GM12801 (cell line): ENCODE results near the gene LRPAP1.

Experiments used
- TF ChIP-seq, protein P1 (sequence below): IDR thresholded peaks from one replicate; pipeline ENCODE4 v1.5.1; 2011; ENCODE audit warnings: control low read depth; ENCODE audit not compliant: insufficient read length; ENCODE audit errors: extremely low read depth

LRPAP1 gene

DNA sequence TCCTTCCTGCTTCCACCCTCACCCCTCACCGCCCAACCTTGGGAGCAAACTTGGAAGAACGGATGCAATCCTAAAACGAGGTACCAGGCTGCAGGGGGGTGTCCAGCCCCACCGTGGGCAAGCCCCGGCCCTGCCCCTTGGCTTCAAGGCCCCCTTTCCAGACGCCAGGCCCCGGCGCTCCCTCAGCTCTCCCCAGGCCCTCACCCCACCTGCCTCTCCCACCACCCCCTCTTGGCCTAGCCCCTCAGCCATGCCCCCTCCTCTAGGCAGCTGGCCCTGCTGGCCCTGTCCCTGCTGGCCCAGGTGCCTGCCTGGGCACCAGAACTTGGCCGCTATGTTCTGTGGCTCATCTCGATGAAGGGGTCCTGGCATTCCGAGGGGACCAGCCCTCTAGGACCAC, 33.8 kb downstream of the LRPAP1 start:
- TF ChIP-seq, protein P1, sequence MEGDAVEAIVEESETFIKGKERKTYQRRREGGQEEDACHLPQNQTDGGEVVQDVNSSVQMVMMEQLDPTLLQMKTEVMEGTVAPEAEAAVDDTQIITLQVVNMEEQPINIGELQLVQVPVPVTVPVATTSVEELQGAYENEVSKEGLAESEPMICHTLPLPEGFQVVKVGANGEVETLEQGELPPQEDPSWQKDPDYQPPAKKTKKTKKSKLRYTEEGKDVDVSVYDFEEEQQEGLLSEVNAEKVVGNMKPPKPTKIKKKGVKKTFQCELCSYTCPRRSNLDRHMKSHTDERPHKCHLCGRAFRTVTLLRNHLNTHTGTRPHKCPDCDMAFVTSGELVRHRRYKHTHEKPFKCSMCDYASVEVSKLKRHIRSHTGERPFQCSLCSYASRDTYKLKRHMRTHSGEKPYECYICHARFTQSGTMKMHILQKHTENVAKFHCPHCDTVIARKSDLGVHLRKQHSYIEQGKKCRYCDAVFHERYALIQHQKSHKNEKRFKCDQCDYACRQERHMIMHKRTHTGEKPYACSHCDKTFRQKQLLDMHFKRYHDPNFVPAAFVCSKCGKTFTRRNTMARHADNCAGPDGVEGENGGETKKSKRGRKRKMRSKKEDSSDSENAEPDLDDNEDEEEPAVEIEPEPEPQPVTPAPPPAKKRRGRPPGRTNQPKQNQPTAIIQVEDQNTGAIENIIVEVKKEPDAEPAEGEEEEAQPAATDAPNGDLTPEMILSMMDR = no peak

DNA sequence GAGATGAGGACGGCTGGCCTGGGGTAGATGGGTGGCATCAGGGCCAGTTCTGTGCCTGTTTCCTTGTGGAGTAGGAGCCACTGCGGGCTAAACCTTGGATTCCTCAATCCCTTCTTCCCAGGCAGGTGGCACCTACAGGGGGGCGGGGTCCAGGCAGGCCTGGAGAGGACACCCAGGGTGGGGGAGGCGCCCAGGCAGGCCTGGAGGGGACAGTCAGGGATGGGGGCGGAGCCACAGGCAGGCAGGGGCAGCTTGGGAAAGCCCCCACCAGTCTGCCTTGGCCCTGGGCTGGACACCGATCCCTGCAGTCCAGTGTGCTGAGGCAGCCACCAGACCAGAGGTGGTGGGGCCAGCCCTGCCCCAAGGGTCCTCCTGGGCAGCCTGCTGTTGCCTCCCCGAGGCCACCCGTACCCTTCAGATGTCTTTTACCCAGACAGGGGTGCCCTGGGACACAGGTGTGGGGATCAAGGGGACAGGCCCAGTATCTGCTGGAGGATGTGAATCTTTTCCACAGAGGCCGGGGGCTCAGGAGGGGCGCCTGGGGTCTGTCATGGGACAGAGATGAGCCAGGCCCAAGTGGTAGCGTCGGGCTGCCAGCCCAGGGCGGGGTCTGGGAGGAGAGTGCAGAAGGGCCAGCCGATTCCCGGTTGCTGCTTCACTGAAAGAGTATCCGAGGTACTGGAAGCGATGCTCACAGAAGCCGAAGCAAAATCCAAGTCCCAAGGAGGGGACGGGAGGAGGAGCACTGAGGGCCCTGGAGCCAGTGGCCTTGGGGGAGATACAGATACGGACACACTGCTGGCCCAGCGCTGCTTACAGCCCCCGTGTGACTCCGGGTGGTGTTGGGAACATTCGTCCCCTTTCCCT, 34.5 kb downstream of the LRPAP1 start:
- TF ChIP-seq, protein P1 = no peak

DNA sequence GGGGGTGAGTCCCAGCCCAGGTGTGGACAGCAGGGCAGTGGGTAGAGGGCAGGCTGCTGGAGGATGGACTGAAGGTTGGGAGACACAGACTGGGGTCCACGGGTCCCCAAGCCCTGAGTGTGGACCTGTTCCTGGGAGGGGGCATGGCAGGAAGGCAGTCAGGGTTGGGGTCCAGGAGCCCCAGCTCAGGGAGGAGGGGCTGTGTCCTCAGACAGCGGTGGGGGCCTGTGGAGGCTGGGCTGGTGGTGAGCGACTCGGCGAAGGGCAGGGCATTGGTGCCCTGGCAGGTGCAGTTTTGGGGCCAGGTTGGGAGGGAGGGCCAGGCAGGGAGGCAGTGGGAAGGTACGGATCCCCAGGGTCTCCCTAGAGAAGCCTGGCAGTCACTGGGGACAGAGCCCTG, 35.1 kb downstream of the LRPAP1 start:
- TF ChIP-seq, protein P1 = no peak

DNA sequence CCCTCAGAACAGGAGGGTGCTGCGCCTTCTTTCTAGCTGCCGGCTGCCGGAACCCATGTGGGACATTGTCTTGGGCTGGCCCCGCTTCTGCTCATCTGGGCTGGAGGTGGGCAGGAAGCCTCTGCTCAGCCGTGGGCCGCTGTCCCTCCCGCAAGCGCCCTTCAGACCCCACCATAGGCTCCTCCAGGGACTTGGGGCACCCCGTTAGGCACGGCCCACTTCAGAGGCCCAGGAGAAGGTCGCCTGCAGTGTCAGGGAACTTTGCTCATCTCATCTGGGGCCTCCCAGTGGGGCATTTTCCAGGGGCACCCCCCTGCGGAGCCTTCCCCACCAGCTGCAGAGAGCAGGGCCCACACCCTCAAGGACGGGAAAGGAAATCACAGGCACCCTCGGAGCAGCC, 36.2 kb downstream of the LRPAP1 start:
- TF ChIP-seq, protein P1 = no peak

DNA sequence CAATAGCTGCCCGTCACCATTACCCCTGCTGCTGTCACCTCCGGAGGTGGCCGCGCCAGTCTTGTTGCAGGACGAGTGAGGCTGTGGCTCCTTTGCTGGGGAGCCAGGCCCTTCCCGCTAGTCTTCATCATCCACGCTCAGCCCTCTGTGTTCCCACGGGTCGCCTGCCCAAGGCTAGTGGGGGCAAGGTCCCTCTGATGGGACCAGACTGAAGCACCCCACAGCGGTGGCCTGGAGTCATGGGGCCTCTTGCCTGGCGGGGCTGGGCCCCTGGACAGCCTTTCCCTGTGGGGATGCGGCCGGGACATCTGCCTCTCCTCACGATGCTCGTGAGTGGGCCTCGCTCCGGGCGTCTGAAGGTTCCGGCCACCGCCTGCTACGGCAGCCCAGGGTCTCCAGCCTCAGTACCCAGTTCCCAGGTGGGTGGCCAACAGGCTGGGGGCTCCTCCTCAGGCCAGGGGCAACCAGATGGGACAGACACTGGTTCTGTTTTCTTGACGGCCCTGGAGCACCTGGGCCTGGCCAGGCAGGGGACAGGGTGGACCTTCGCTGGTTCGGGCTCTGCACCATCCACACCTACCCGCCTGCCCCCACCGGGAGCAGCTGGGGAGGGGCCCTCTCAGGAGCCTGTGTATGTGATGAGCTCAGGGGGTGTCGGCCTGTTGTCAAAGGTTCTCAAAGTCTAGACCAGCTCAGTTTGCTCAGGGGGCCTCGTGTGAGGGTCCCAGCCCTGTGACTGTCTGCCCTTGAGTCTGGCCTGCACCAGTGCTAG, 36.8 kb downstream of the LRPAP1 start:
- TF ChIP-seq, protein P1 = no peak

DNA sequence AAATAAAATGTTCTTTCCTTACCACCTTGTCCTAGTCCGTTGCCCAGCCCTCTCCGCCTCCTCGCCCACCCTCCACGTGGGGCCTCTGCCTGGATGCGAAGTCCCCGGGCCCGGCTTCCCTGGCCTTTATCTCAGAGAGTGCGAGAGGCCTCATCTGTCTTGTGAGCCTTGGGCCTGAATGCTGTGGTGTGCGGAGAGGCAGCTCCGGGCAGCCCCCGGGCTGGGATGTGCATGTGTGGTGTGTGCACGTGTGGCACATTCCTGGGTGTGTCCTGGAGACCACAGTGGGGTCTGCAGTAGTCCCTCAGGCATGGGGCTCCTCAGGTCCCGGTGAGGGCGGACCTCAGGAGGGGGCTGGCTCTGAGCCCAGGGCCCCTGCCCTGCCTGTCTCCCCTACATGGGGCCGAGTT, 37.8 kb downstream of the LRPAP1 start:
- TF ChIP-seq, protein P1 = no peak

DNA sequence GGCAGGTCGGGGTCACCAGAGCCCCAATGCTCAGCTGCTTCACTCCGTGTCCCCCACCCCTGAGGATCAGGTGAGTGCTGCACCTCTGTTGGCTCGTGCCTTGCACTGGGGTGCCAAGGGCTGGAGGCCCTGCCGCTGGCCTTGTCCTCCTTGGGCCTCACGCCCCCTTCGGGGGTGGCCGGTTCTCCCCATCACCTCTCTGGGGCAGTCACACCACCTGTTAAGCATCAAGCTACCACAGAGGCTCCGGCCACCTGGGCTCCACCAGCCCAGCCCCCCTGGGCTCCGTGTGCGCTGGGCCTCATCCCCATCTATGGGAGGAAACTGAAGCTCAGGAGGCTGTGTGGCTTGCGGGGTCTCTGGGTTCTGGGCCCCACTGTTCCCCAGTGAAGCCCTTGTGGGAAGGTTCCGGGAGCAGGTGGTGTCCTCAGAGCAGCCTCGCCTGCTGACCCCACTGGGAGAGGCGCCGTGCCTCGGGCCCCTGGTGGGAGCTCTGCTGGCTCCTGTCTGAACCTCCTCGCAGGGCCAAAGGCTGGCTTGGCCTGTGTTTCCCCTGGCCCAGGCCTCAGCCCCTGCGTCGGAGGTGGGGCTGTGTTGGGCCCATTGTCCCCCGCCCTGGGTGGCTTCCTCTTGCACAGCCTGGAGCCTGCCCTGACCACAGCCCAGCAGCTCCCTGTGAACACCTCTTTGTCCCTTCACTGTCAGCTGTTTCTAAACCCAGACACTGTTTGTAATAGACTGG, 38.3 kb downstream of the LRPAP1 start:
- TF ChIP-seq, protein P1 = no peak
